Karpas-422 (cell line): ENCODE data around the gene PTK6. TPM values are rescaled to one million over a fixed set of nuclear protein-coding genes. Genes with fewer than 3 reads are reported as not detected.

ENCODE experiments used
- DNase-seq: peaks from one replicate; pipeline ENCODE4 v3.0.0-alpha.2; 2015
- H2AFZ ChIP-seq: fragments of 200-600 bp; sonication (generic); 2 replicates; pipeline ENCODE4 v1.6.1; 2014; ENCODE audit warnings: antibody characterized with exemption, low read length, mixed read lengths
- H3K27ac ChIP-seq: fragments of 200-600 bp; sonication (generic); 2 replicates; pipeline ENCODE4 v1.5.1; 2014; ENCODE audit warnings: mild to moderate bottlenecking, low read length, moderate library complexity
- H3K27me3 ChIP-seq: fragments of 200-600 bp; sonication (generic); 2 replicates; pipeline ENCODE4 v1.6.1; 2014; ENCODE audit warnings: low read length, mixed read lengths
- H3K36me3 ChIP-seq: fragments of 200-600 bp; sonication (generic); 2 replicates; pipeline ENCODE4 v1.6.1; 2014; ENCODE audit warnings: low read length, mixed read lengths; ENCODE audit not compliant: insufficient read depth
- H3K4me1 ChIP-seq: fragments of 200-600 bp; sonication (generic); 2 replicates; pipeline ENCODE4 v1.6.1; 2014; ENCODE audit warnings: mild to moderate bottlenecking, low read length, mixed read lengths
- H3K4me2 ChIP-seq: fragments of 200-600 bp; sonication (generic); 2 replicates; pipeline ENCODE4 v1.6.1; 2014; ENCODE audit warnings: low read length, low read depth, mild to moderate bottlenecking; ENCODE audit not compliant: poor library complexity, severe bottlenecking
- H3K4me3 ChIP-seq: fragments of 200-600 bp; sonication (generic); 2 replicates; pipeline ENCODE4 v1.5.1; 2014; ENCODE audit warnings: mild to moderate bottlenecking, antibody characterized with exemption, low read length, mixed read lengths
- H3K79me2 ChIP-seq: fragments of 200-600 bp; sonication (generic); 2 replicates; pipeline ENCODE4 v1.6.1; 2014; ENCODE audit warnings: mild to moderate bottlenecking, low read length, mixed read lengths
- H3K9ac ChIP-seq: fragments of 200-600 bp; sonication (generic); 2 replicates; pipeline ENCODE4 v1.6.0; 2014; ENCODE audit warnings: low read length
- H3K9me2 ChIP-seq: fragments of 200-600 bp; sonication (generic), shearing (Covaris generic); replicated peaks from 2 replicates; pipeline ENCODE4 v1.6.0; 2014; ENCODE audit warnings: mild to moderate bottlenecking, low read length, moderate library complexity; ENCODE audit not compliant: insufficient read depth
- H3K9me3 ChIP-seq: fragments of 300-700, 200-600 bp; sonication (generic); 2 replicates; pipeline ENCODE4 v1.6.1; 2014; ENCODE audit warnings: low read length, mixed read lengths
- H4K20me1 ChIP-seq: fragments of 200-600 bp; sonication (generic); 2 replicates; pipeline ENCODE4 v1.6.1; 2014; ENCODE audit warnings: mild to moderate bottlenecking, antibody characterized with exemption, low read length, low read depth; ENCODE audit not compliant: insufficient read depth
- total RNA-seq: library from RNA; depleted of rRNA; stranded (reverse); fragments of >200 nt; shearing (Covaris generic); gene quantifications from 2 replicates; pipeline ENCODE4 v1.2.3, GENCODE V29; 2014; ENCODE audit warnings: low replicate concordance

The PTK6 gene
- total RNA-seq, 1 experiment from 2014 or later, result not detected

DNA sequence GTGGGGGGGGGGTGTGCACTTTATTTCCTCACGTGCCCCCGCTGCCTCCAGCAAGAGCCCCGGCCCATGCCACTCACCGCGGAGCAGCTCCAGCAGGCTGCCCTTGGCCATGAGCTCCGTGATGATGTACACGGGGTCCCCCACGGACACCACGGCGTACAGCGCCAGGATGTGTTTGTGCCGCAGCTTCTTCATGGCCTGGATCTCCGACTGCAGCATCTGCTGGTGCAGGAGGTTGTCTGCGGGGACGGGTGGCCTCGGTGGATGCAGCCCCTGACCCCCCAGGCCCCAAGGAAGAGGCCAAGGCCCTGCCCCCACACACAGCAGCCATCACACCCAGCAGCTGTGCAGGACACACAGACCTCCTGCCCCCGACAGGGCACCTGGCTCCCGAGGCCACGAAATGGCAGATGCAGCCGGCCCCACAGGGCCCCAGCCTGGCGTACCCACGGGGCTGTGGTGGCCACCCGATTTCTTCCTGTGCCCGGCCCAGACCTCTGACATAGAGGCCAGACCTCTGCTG lies 4.7 kb downstream of the PTK6 start:
- no peak for DNase-seq
- no peaks in the 10 kb centered on the region for H4K20me1 ChIP-seq
- no peak overlapping the region for H3K27ac ChIP-seq
- H3K9me3 ChIP-seq, result no peaks in the 10 kb centered on the region
- H3K9ac ChIP-seq, result no peak overlapping the region
- H3K4me3 ChIP-seq, result no peak overlapping the region
- no peak overlapping the region for H3K4me2 ChIP-seq
- no peaks in the 10 kb centered on the region for H3K36me3 ChIP-seq
- H3K79me2 ChIP-seq, result no peaks in the 10 kb centered on the region
- peaks cover 10% of the 10 kb centered on the region for H3K4me1 ChIP-seq
- no peak overlapping the region for H2AFZ ChIP-seq
- H3K27me3 ChIP-seq, result no peaks in the 10 kb centered on the region
- no peaks in the 10 kb centered on the region for H3K9me2 ChIP-seq

DNA sequence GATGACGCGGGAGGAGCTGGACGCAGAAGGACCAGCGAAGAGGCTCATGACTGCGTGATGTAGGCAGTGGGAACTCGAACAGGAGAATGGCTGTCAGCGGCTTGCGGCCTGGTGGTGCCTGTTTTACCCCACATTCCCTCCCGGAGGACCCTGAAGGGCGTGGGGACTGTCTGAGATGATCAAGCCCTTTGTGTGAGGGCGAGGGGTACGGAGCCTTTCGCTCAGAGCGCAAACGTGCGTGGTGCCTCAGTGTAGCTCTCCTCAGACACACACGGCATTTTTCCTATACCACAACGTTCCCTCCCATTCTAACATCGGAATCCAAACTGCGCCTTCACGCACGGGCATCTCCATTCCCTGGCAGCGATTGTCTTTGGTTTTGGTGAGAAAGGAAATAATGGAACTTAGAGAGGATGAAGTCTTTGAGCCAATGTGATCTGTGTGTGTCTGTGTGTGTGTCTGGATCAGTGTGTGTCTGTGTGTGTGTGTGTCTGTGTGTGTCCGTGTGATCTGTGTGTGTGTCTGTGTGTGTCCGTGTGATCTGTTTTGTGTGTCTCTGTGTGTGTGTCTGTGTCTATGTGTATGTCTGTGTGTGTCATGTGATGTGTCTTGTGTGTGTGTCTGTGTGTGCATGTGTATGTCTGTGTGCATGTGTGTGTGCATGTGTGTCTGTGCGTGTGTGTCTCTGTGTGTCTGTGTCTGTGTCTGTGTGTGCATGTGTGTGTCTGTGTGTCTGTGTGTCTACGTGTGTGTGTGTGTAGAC lies 5.3 kb downstream of the PTK6 start:
- no peak overlapping the region for H3K9ac ChIP-seq
- no peak for DNase-seq
- H4K20me1 ChIP-seq, result no peaks in the 10 kb centered on the region
- no peak overlapping the region for H3K27ac ChIP-seq
- H3K4me2 ChIP-seq, result no peak overlapping the region
- H3K9me3 ChIP-seq, result no peaks in the 10 kb centered on the region
- H2AFZ ChIP-seq, result no peak overlapping the region
- peaks cover 3% of the 10 kb centered on the region for H3K4me1 ChIP-seq
- no peaks in the 10 kb centered on the region for H3K79me2 ChIP-seq
- no peaks in the 10 kb centered on the region for H3K36me3 ChIP-seq
- H3K4me3 ChIP-seq, result no peak overlapping the region
- H3K9me2 ChIP-seq, result no peaks in the 10 kb centered on the region
- no peaks in the 10 kb centered on the region for H3K27me3 ChIP-seq

DNA sequence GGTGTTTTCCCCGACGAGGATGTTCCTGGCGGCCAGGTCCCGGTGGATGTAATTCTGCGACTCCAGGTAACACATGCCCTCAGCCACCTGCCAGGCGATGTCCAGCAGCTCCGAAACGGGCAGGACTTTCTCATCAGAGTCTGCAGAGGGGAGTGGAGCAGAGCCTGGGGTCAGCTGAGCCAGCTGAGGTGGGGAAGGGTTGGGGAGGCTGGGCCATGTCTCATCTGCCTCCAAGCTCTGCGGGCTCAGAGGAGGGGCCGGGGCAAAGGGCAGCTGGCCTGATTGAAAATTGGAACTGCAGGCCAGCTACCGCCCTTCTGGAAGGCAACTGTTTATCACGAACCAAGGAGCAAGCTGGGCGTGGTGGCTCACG lies 6.4 kb downstream of the PTK6 start:
- Histone ChIP-seq H3K9me3 (no peaks in the 10 kb centered on the region), H4K20me1 (no peaks in the 10 kb centered on the region), H3K36me3 (no peaks in the 10 kb centered on the region), H3K27ac (no peak overlapping the region), H2AFZ (no peak overlapping the region), H3K4me3 (no peak overlapping the region), H3K79me2 (no peaks in the 10 kb centered on the region), H3K9me2 (no peaks in the 10 kb centered on the region), H3K9ac (no peak overlapping the region), H3K27me3 (no peaks in the 10 kb centered on the region), H3K4me1 (no peaks in the 10 kb centered on the region), H3K4me2 (no peak overlapping the region)
- no peak for DNase-seq

DNA sequence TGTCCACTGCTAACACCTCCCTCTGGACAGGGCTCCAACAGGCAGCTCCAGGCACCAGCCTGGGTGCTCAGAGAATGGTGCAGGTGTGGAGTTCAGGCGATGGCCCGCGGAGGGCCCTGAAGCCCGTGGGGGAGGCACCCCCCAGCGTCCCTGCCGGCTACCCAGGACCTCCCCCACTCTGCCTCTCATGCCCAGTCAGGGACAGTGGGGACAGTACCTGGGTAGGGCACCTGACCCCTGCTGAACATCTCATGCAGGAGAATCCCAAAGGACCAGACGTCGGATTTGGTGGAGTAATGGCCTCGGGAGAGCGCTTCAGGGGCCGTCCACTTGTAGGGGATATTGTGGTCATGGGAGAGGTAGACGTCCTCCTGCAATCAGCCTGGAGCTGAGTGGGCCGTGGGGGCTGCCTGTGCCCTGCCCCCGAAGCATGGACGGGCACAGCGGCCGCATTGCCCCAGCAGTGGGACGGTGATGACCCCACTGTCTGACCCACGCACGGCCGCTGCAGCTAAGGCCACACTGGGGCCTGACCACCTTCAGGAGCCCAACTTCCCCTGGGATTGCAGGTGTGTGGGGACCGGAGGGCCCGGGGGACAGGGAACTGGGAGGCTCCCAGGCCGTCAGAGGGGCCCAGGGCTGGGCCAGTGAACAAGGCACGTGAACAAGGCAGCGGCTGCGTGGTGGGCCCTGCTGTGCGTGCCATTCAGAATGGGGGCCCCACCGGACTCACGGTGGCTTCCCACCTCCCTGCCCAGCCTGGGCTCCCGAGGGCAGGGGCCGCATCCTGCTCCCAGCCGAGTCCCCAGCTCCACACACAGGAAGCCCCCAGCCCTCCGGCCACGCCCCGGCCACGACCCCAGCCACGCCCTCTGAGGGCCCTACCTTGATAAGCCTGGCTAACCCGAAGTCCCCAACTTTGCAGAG lies 7.1 kb downstream of the PTK6 start:
- Histone ChIP-seq H3K4me3 (no peak overlapping the region), H3K27ac (no peak overlapping the region), H3K9me3 (no peaks in the 10 kb centered on the region), H3K36me3 (no peaks in the 10 kb centered on the region), H3K9me2 (no peaks in the 10 kb centered on the region), H3K79me2 (no peaks in the 10 kb centered on the region), H3K9ac (no peak overlapping the region), H3K27me3 (no peaks in the 10 kb centered on the region), H2AFZ (no peak overlapping the region), H3K4me1 (no peaks in the 10 kb centered on the region), H3K4me2 (no peak overlapping the region), H4K20me1 (no peaks in the 10 kb centered on the region)
- no peak for DNase-seq

DNA sequence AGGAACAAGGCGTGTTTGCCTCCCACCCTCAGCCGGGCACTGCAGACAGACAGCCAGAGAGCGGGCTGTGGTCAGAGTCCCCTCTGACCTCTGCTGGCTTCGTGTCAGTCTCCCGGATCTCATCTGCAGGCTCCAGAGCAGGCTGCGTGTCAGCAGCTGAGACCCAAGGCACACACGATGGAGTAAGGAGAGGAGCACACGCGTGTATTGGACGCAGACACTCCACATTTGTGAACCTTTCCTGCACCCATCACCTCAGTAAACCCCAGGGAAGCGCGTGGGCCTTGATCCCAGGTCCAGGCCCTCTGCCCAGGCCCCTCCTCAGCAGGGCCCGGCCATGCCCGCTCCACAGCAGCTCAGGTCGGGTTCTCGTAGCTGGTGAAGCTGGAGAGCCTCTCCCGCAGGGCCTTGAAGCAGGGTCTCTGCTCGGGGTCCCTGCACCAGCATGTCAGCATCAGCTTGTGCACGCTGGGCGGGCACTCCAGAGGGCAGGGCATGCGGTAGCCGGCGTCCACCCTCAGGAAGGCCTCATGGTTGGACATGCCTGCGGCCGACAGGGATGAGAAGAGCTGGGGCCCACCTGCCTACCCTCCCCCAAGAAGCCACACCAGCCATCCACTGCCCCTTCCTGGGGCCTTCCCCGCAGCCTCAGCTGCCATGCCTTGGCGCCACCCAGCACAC lies 7.9 kb downstream of the PTK6 start:
- Histone ChIP-seq H3K4me1 (no peaks in the 10 kb centered on the region), H3K4me3 (no peak overlapping the region), H3K36me3 (no peaks in the 10 kb centered on the region), H3K27ac (no peak overlapping the region), H3K9me3 (no peaks in the 10 kb centered on the region), H3K9me2 (no peaks in the 10 kb centered on the region), H4K20me1 (no peaks in the 10 kb centered on the region), H3K27me3 (no peaks in the 10 kb centered on the region), H3K9ac (no peak overlapping the region), H3K4me2 (no peak overlapping the region), H2AFZ (no peak overlapping the region), H3K79me2 (no peaks in the 10 kb centered on the region)
- DNase-seq, result no peak

DNA sequence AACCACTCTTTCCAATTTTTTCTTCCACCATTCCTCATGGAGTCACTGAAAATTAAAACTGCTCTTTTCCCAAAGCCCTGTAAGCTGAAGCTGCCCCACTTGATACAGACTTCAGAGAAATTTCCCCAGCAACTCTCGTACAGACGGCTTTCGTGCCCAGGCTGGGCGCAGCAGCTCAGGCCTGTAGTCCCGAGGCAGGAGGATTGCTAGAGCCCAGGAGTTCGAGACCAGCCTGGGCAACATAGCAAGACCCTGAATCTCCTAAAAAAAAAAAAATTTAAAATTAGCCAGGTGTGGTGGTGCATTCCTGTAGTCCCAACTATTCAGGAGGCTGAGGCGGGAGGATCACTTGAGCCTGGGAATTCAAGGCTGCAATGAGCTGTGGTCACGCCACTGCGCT lies 10.0 kb downstream of the PTK6 start:
- no peak overlapping the region for H3K27ac ChIP-seq
- H3K9me3 ChIP-seq, result no peaks in the 10 kb centered on the region
- H3K9me2 ChIP-seq, result no peaks in the 10 kb centered on the region
- no peaks in the 10 kb centered on the region for H4K20me1 ChIP-seq
- H3K9ac ChIP-seq, result no peak overlapping the region
- no peaks in the 10 kb centered on the region for H3K4me1 ChIP-seq
- H3K27me3 ChIP-seq, result no peaks in the 10 kb centered on the region
- H3K4me2 ChIP-seq, result no peak overlapping the region
- H2AFZ ChIP-seq, result no peak overlapping the region
- no peaks in the 10 kb centered on the region; the same call in 1 of the 2 replicates for H3K36me3 ChIP-seq
- H3K4me3 ChIP-seq, result no peak overlapping the region
- DNase-seq, result no peak
- no peaks in the 10 kb centered on the region for H3K79me2 ChIP-seq

DNA sequence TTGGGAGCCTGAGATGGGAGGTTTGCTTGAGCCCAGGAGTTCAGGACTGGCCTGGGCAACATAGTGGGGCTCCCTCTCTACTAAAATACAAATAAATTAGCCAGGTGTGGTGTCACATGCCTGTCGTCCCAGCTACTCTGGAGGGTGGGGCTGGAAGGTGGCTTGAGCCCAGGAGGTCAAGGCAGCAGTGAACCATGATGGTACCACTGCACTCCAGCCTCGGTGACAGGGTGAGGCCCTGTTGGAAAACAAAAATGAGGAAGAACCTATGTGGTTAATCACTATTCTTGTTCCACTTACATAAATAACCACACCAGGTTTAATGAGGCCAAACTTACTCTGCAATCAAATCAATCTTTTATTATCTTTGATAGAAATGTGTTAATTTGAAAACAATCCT lies 11.2 kb downstream of the PTK6 start:
- Histone ChIP-seq H3K9me2 (no peaks in the 10 kb centered on the region), H2AFZ (no peak overlapping the region), H3K9me3 (no peaks in the 10 kb centered on the region), H3K27me3 (no peaks in the 10 kb centered on the region), H4K20me1 (no peaks in the 10 kb centered on the region), H3K27ac (no peak overlapping the region), H3K36me3 (no peaks in the 10 kb centered on the region; the same call in 1 of the 2 replicates), H3K4me1 (peaks cover 4% of the 10 kb centered on the region; the same call in 1 of the 2 replicates), H3K4me2 (no peak overlapping the region), H3K9ac (no peak overlapping the region), H3K79me2 (no peaks in the 10 kb centered on the region), H3K4me3 (no peak overlapping the region)
- no peak for DNase-seq

DNA sequence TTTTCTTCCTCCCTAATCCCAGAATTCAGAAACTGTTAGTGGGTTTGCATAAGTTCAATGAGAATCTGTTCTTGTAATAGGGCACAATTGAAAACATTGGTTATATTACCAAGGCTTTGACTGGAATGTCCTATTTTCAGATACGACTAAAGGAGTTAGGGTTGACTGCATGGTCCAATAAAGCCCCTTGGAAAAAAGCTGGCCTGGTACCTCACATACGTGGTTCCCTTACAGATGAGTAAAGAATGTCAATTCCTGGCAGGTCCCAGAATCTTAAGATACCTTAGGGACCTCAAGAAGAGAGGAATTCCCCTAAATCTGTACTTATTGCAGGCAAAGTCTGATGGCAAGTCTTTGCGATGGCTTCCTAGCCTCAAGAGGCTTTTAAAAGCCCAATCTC lies 12.0 kb downstream of the PTK6 start:
- DNase-seq, result no peak
- Histone ChIP-seq H3K27ac (no peak overlapping the region), H3K36me3 (no peaks in the 10 kb centered on the region; the same call in 1 of the 2 replicates), H2AFZ (no peak overlapping the region), H3K4me2 (no peak overlapping the region), H3K9ac (no peak overlapping the region), H3K9me2 (no peaks in the 10 kb centered on the region), H3K27me3 (no peaks in the 10 kb centered on the region), H3K4me3 (no peak overlapping the region), H4K20me1 (no peaks in the 10 kb centered on the region), H3K79me2 (no peaks in the 10 kb centered on the region), H3K9me3 (no peaks in the 10 kb centered on the region), H3K4me1 (peaks cover 7% of the 10 kb centered on the region)
